ENCODE measurements around the gene FAM20C.

- TF ChIP-seq SCRT1 (tag by site-specific recombination; IDR thresholded peaks at IDR 0.05; ENCODE audit: borderline replicate concordance) (no peak), CTCF (tag by site-specific recombination; IDR thresholded peaks at IDR 0.05) (no peak)
These were observed 40.3 kb downstream of the FAM20C start for GRCh38 chr7:232410-233248.
